ENCODE results near the gene SEMA6A. TPM values are rescaled to one million over a fixed set of nuclear protein-coding genes. Genes with fewer than 3 reads are reported as not detected.
A peak's percentile ranks its signal among the peaks of the same experiment; 100 is the strongest.

Gene SEMA6A
- total and polyA plus RNA-seq, 10 of the 15 experiments (the other 5 are each of a cell fraction or from before 2014, with no cell fraction given): 0.16 to 10.2 (median 1.1) TPM

DNA sequence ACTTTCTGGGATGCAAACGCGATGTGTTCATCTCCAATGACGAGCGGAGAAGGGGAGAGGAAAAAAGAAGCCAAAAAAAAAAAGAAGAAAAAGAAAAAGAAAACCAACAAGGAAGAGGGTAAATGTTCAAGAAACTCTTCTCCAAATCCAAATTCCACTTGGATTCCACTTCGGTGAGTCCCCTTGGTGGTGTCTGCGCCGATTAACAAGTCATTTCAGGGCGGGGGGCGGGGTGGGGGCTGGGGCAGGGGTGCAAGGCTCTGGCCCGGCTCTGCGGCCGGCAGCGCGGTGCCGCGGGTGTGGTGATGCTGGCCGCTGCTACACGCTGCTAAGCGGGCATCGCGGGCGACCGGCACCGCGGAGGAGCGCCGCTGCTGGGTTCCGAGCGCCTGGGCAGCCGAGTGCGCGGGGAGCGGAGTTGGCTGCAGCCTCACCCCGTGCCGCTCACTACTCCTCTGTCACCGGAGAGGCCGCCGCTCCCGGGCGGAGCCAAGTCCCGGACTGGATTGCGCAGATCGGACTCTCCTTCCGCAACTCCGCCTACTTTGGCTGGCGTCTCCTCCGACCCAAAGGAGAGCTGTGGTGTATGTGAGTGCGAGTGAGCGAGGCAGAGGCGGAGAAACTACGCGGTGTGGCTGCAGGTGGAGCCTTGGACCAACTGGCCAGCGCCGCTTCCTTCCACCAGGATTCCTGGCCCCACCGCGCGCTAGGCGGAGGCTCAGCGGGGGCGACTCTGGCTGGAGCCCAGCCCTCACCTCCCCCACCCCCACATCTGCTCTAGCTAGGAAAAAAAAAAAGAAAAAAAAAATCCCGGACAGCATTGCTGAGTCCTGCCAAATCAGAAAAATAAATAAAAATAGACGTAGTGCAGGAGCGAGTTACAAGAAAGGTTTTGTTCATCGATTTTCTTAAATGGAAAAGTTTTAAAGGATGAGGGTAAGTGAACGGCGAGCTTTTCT is at the start of gene SEMA6A (continued):
- TF ChIP-seq, protein P1, sequence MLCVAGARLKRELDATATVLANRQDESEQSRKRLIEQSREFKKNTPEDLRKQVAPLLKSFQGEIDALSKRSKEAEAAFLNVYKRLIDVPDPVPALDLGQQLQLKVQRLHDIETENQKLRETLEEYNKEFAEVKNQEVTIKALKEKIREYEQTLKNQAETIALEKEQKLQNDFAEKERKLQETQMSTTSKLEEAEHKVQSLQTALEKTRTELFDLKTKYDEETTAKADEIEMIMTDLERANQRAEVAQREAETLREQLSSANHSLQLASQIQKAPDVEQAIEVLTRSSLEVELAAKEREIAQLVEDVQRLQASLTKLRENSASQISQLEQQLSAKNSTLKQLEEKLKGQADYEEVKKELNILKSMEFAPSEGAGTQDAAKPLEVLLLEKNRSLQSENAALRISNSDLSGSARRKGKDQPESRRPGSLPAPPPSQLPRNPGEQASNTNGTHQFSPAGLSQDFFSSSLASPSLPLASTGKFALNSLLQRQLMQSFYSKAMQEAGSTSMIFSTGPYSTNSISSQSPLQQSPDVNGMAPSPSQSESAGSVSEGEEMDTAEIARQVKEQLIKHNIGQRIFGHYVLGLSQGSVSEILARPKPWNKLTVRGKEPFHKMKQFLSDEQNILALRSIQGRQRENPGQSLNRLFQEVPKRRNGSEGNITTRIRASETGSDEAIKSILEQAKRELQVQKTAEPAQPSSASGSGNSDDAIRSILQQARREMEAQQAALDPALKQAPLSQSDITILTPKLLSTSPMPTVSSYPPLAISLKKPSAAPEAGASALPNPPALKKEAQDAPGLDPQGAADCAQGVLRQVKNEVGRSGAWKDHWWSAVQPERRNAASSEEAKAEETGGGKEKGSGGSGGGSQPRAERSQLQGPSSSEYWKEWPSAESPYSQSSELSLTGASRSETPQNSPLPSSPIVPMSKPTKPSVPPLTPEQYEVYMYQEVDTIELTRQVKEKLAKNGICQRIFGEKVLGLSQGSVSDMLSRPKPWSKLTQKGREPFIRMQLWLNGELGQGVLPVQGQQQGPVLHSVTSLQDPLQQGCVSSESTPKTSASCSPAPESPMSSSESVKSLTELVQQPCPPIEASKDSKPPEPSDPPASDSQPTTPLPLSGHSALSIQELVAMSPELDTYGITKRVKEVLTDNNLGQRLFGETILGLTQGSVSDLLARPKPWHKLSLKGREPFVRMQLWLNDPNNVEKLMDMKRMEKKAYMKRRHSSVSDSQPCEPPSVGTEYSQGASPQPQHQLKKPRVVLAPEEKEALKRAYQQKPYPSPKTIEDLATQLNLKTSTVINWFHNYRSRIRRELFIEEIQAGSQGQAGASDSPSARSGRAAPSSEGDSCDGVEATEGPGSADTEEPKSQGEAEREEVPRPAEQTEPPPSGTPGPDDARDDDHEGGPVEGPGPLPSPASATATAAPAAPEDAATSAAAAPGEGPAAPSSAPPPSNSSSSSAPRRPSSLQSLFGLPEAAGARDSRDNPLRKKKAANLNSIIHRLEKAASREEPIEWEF (IDR thresholded peaks at IDR 0.05; ENCODE audit: insufficient replicate concordance, low read depth, low read length): no peak
- TF ChIP-seq FOS (IDR thresholded peaks at IDR 0.05; ENCODE audit: borderline replicate concordance, extremely low read depth, insufficient read length) (no peak), MEF2B (IDR thresholded peaks at IDR 0.05; ENCODE audit: partially characterized antibody, poor library complexity, severe bottlenecking) (peak; percentile 54), ASH2L (IDR thresholded peaks at IDR 0.05; ENCODE audit: borderline replicate concordance, low read depth) (no peak), NR2F1 (conservative IDR thresholded peaks at IDR 0.05) (peak; percentile 56; the same call in 1 of the 2 replicates), SIX5 (IDR thresholded peaks at IDR 0.05; ENCODE audit: low read depth, low read length, severe bottlenecking) (no peak), TCF12 (IDR thresholded peaks at IDR 0.05; ENCODE audit: low read depth, low read length) (0 out of 2 replicates have a peak, but pooled peaks have one; percentile 46), HDAC2 (IDR thresholded peaks at IDR 0.05) (no peak), ZNF622 (IDR thresholded peaks at IDR 0.05) (no peak), CREM (IDR thresholded peaks at IDR 0.05; ENCODE audit: low read depth) (peak; percentile 61), IKZF1 (conservative IDR thresholded peaks at IDR 0.05) (peak; percentile 97), CHD1 (IDR thresholded peaks at IDR 0.05; ENCODE audit: low read depth, low read length) (no peak), MTA3 (IDR thresholded peaks at IDR 0.05; ENCODE audit: borderline replicate concordance, low read length) (no peak), LARP7 (IDR thresholded peaks at IDR 0.05) (peak; percentile 89), SRF (IDR thresholded peaks at IDR 0.05; ENCODE audit: low read depth in 2 of 2, low read length in 2 of 2) (no peak), NR2C2 (IDR thresholded peaks at IDR 0.05; ENCODE audit: borderline replicate concordance, control insufficient read depth, insufficient read length, low read depth) (no peak), PML (IDR thresholded peaks at IDR 0.05; ENCODE audit: low read length) (no peak; the same call in 1 of the 2 replicates), ESRRA (IDR thresholded peaks at IDR 0.05; ENCODE audit: low read length) (0 out of 2 replicates have a peak, but pooled peaks have one; percentile 35)
- TF ChIP-seq, protein P2, sequence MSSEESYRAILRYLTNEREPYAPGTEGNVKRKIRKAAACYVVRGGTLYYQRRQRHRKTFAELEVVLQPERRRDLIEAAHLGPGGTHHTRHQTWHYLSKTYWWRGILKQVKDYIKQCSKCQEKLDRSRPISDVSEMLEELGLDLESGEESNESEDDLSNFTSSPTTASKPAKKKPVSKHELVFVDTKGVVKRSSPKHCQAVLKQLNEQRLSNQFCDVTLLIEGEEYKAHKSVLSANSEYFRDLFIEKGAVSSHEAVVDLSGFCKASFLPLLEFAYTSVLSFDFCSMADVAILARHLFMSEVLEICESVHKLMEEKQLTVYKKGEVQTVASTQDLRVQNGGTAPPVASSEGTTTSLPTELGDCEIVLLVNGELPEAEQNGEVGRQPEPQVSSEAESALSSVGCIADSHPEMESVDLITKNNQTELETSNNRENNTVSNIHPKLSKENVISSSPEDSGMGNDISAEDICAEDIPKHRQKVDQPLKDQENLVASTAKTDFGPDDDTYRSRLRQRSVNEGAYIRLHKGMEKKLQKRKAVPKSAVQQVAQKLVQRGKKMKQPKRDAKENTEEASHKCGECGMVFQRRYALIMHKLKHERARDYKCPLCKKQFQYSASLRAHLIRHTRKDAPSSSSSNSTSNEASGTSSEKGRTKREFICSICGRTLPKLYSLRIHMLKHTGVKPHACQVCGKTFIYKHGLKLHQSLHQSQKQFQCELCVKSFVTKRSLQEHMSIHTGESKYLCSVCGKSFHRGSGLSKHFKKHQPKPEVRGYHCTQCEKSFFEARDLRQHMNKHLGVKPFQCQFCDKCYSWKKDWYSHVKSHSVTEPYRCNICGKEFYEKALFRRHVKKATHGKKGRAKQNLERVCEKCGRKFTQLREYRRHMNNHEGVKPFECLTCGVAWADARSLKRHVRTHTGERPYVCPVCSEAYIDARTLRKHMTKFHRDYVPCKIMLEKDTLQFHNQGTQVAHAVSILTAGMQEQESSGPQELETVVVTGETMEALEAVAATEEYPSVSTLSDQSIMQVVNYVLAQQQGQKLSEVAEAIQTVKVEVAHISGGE (CRISPR knock-in tag; IDR thresholded peaks at IDR 0.05): no peak
- TF ChIP-seq, protein P3, sequence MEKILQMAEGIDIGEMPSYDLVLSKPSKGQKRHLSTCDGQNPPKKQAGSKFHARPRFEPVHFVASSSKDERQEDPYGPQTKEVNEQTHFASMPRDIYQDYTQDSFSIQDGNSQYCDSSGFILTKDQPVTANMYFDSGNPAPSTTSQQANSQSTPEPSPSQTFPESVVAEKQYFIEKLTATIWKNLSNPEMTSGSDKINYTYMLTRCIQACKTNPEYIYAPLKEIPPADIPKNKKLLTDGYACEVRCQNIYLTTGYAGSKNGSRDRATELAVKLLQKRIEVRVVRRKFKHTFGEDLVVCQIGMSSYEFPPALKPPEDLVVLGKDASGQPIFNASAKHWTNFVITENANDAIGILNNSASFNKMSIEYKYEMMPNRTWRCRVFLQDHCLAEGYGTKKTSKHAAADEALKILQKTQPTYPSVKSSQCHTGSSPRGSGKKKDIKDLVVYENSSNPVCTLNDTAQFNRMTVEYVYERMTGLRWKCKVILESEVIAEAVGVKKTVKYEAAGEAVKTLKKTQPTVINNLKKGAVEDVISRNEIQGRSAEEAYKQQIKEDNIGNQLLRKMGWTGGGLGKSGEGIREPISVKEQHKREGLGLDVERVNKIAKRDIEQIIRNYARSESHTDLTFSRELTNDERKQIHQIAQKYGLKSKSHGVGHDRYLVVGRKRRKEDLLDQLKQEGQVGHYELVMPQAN (conservative IDR thresholded peaks at IDR 0.05): peak; percentile 67
